ENCODE data around the gene EPB41L4B.

The EPB41L4B gene

DNA sequence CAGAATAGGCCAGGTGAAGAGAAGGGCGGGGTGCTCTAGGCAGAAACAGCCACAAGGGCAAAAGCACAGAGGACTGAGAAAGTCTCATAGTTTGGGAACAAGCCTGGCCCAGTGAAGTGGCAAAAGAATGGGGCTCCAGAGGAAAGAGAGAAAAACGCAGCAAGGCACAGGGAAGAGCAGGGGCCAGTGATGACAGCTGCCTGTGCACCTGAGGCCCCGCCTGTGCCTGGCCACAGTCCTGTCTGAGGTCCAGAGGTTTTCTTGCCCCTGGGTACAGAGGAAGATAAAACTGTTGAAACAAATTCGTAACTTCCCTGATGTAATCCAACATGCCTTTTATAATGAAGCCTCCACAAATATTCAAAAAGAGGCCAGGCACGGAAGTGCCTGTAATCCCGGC lies 175.8 kb downstream of the EPB41L4B start:
- TF ChIP-seq, protein P1, sequence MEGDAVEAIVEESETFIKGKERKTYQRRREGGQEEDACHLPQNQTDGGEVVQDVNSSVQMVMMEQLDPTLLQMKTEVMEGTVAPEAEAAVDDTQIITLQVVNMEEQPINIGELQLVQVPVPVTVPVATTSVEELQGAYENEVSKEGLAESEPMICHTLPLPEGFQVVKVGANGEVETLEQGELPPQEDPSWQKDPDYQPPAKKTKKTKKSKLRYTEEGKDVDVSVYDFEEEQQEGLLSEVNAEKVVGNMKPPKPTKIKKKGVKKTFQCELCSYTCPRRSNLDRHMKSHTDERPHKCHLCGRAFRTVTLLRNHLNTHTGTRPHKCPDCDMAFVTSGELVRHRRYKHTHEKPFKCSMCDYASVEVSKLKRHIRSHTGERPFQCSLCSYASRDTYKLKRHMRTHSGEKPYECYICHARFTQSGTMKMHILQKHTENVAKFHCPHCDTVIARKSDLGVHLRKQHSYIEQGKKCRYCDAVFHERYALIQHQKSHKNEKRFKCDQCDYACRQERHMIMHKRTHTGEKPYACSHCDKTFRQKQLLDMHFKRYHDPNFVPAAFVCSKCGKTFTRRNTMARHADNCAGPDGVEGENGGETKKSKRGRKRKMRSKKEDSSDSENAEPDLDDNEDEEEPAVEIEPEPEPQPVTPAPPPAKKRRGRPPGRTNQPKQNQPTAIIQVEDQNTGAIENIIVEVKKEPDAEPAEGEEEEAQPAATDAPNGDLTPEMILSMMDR (IDR thresholded peaks at IDR 0.05; ENCODE audit: control insufficient read depth, extremely low read depth, insufficient read depth) = no peak

DNA sequence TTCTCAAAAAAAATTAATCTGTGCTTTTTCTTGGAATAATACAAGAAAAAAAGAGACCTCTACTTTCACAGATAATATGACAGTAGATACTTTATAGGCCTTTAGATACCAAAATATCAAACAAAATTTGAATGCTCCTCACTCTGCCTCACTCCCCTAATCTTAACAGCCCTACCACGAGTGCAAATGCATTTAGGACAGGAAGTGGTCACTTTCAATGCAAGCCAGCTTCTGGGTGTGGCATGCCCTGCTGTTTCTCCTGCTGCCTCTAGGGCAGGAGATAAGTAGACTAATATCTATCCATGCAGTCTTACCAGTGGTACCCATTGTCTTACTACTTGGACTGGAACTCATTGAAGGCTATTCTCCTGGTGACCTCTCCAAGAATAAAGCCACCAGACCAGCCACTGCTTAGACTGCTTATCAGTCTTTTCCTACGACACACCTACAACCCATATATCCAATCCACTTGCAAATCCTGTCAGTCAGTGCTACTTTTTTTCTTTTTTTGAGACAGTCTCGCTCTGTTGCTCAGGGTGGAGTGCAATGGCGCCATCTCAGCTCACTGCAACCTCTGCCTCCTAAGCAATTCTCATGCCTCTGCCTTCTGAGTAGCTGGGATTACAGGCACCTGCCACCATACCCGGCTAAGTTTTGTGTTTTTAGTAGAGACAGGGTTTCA lies 176.8 kb downstream of the EPB41L4B start:
- no peak for DNase-seq (ENCODE audit: low read depth)
- TF ChIP-seq, protein P1 (IDR thresholded peaks at IDR 0.05; ENCODE audit: control insufficient read depth, extremely low read depth, insufficient read depth) = no peak
- H3K4me3 ChIP-seq (ENCODE audit: low read depth, low read length) = no peak overlapping the region

More for the DNA sequence above, 175.8 kb downstream of the EPB41L4B start:
- no peak for DNase-seq (ENCODE audit: low read depth)
- H3K4me3 ChIP-seq (ENCODE audit: low read depth, low read length) = no peak overlapping the region

DNA sequence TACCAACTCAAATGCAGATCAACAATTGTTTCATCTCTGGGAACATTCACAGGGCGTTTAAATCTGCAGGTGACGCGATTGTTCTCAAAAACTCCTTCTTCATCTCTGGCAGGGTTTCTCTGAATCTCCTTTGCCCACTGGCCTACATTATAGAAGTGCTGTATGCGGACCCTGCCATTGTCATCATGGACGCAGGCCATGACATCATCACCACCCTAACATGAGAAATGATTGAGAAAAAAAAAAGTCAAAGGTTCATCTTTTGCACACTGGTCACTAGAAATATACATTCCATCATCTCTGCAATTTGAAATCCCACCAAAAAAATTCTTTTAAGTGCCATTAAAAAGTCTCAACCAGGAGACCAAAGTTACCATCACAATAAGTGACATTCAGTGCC lies 179.5 kb downstream of the EPB41L4B start:
- DNase-seq (ENCODE audit: low read depth) = no peak
- H3K4me3 ChIP-seq (ENCODE audit: low read depth, low read length) = no peak overlapping the region
- TF ChIP-seq, protein P1 (IDR thresholded peaks at IDR 0.05; ENCODE audit: control insufficient read depth, extremely low read depth, insufficient read depth) = no peak

DNA sequence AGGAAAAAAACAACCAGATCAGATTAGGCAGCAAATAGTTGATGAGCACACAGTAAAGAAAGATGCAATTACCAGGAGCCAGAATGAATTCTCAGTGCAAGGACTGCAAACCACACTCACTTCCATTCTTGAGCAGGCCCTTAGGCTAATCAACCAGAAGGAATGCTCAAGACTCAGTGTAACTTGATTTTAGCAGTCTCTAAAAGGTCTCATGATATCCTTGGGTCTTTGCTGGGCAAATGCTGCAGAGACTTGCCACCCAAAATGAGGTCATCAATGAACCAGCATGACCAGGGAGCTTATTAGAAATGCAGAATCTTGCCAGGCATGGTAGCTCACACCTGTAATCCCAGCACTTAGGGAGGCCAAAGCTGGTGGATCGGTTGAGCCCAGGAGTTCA lies 181.0 kb downstream of the EPB41L4B start:
- no peak for DNase-seq (ENCODE audit: low read depth)
- no peak overlapping the region for H3K4me3 ChIP-seq (ENCODE audit: low read depth, low read length)
- TF ChIP-seq, protein P1 (IDR thresholded peaks at IDR 0.05; ENCODE audit: control insufficient read depth, extremely low read depth, insufficient read depth) = no peak

DNA sequence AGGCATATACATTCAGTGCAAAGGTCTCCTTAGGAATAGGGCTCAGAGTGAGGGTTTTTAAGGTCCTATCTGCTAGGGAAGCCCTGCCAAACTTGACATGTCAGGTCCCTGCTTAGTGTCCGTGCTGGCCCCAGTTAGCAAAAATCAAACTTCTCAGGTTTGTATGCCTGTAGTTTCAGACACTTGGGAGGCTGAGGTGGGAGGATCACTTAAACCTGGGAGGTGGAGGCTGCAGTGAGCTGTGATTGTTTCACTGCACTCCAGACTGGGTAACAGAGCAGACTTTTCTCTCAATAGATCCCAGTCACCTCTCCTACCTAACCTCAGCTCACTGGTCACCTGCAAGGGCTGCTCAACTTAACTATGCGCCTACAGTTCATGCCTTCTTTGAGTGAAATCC lies 182.4 kb downstream of the EPB41L4B start:
- H3K4me3 ChIP-seq (ENCODE audit: low read depth, low read length) = no peak overlapping the region
- TF ChIP-seq, protein P1 (IDR thresholded peaks at IDR 0.05; ENCODE audit: control insufficient read depth, extremely low read depth, insufficient read depth) = no peak
- DNase-seq (ENCODE audit: low read depth) = no peak

DNA sequence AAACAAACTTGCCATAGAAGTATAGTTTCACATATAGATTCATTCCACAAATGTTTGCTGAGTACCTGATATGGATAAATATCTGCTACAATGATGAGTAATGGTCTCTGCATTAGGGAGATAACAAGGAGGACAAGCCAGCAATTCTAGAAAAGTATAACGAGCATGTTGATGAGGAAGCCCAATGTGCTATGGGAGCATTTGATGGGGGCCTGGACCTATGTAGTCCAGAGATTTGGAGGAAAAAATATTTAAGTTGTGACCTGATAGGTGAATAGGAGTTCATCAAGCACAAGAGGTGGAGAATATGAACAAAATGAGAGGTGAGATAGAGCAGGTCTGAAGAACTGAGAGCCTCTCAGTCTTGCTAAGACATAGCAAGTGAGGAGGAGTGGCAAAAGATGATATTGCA lies 186.7 kb downstream of the EPB41L4B start:
- no peak for DNase-seq (ENCODE audit: low read depth)
- no peak overlapping the region for H3K4me3 ChIP-seq (ENCODE audit: low read depth, low read length)
- TF ChIP-seq, protein P1 (IDR thresholded peaks at IDR 0.05; ENCODE audit: control insufficient read depth, extremely low read depth, insufficient read depth) = no peak

DNA sequence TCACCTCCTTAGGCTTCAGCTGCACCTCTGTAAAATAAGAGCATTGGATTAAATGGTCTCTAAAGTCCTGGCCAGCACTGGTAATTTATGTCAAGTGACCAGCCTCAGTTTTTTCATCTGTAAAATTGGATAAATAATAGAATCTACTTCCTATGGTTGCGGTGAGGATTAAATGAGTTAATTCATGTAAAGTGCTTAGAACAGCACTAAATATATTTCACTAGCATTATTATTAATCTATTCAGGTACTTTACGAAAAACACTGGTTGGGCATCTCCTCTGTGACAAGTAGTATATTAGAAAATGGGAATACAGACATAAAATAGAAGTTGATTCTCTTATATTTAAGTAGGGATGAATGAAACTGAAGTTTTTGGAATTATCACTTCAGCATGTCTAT lies 187.3 kb downstream of the EPB41L4B start:
- DNase-seq (ENCODE audit: low read depth) = no peak
- TF ChIP-seq, protein P1 (IDR thresholded peaks at IDR 0.05; ENCODE audit: control insufficient read depth, extremely low read depth, insufficient read depth) = no peak

More for the DNA sequence above, 187.3 kb downstream of the EPB41L4B start:
- H3K4me3 ChIP-seq (ENCODE audit: low read depth, low read length) = no peak overlapping the region
